Activated T-helper 1 cell treated with anti-CD3 and anti-CD28 coated beads, Interleukin-2, amount 50 U/mL, for 16 hours (primary cell): ENCODE results near the gene TNFAIP1.
A peak's percentile ranks its signal among the peaks of the same experiment; 100 is the strongest.
"Not testable (repeated sequence)": the region's sequence is repeated elsewhere in the genome, so short reads cannot be mapped to it uniquely, and the experiment has no call there.

ENCODE experiments used
- DNase-seq, 2 donors: peaks; one replicate each; pipeline ENCODE4 v3.0.0-alpha.2; 2020; ENCODE audit warnings: low read depth in 1 of 2, low spot score in 1 of 2

Gene TNFAIP1, protein sequence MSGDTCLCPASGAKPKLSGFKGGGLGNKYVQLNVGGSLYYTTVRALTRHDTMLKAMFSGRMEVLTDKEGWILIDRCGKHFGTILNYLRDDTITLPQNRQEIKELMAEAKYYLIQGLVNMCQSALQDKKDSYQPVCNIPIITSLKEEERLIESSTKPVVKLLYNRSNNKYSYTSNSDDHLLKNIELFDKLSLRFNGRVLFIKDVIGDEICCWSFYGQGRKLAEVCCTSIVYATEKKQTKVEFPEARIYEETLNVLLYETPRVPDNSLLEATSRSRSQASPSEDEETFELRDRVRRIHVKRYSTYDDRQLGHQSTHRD

GRCh38 chr17:28335201-28335958 lies at the start of gene TNFAIP1, which contains the start of gene IFT20:
TNFAIP1 (plus strand) TSS chr17:28335761; CDS start chr17:28339522, 3,761 bp downstream.
IFT20 (minus strand) TSS chr17:28335472; CDS start chr17:28331985, 3,487 bp downstream.
- peak; percentile 92 to 97 for DNase-seq

GRCh38 chr17:28285965-28286364 lies 49.6 kb upstream of the TNFAIP1 start:
- no peak for DNase-seq

DNA sequence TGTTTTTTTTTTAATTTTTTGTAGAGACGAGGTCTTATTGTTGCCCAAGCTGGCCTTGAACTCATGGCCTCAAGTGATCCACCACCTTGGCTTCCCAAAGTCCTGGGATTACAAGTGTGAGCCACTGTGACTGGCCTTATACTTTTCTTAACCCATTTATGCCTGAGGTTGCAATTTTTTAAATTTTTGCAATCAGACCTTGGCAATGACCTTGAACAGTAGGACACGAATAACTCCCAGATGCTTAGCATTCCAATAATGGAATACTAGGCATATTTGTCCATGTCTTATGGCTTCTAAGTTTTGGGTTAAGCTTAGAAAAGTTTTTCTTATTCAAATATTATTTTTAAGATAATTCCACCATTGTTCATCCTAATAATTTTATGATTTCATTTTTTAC lies 44.9 kb upstream of the TNFAIP1 start:
- DNase-seq, result no peak

DNA sequence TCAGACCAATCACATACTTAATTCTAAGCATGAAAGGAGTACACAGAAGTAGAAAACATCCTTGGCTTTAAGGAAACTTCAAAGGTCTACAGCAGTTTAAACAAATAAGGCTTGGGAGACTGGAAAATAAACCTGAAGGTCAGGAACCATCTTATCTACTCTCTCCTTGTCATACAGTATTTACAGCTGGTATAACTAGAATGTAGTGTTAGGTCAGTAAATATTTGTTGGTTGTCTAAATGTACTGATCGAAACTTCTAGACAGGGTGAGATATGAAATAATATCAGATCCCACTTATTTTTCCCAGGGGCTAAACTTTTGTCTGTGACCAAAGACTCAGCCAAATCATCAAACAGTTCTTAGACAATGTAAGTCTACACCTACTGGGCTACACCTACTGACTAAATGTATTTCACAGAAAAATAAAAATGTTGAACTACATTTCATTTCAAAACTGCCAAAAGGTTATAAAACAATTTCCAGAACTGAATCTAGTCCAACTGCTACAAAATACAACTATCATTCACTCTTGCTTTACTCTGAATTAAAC lies 43.7 kb upstream of the TNFAIP1 start:
- DNase-seq, result no peak

DNA sequence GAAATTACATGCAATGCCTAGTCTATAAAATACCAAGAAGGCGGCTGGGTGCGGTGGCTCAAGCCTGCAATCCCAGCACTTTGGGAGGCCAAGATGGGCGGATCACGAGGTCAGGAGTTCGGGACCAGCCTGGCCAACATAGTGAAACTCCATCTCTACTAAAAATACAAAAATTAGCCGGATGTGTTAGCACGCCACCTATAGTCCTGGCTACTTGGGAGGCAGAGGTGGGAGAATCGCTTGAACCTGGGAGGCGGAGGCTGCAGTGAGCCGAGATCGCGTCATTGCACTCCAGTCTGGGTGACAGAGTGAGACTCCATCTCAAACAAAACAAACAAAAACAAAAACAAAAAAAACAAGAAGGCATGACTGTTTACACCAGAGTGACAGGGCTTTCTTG lies 42.7 kb upstream of the TNFAIP1 start:
- not testable (repeated sequence) for DNase-seq

GRCh38 chr17:28293994-28294393 lies 41.6 kb upstream of the TNFAIP1 start:
- DNase-seq, result no peak

- no peak for DNase-seq
These were observed 39.6 kb upstream of the TNFAIP1 start for GRCh38 chr17:28295677-28296578.

- DNase-seq, result no peak
These were observed 37.1 kb upstream of the TNFAIP1 start for GRCh38 chr17:28298449-28298848.

DNA sequence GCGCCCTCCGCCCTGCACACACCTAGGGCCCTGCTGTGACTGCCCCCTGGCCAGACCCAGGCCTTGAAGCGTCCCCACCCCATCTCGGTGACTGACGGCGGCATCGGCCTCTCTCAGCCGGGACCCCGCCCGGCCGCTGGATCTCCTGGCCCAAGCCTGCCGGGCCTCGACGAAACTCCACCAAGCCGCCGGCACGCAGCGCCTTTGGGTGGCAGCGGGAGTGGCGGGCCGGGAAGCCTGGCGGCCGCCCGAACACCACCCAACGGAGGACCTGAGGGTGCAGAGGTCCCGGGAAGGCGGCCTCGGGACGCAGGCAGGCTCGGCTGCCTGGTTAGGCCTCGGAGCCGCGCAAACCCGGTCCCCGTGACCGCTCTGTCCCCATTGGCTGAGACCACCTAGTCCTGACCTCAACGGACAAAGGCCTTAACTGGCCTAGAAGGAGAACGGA lies 28.6 kb upstream of the TNFAIP1 start:
- no peak for DNase-seq

GRCh38 chr17:28313841-28314240 lies 21.7 kb upstream of the TNFAIP1 start:
- no peak for DNase-seq

DNA sequence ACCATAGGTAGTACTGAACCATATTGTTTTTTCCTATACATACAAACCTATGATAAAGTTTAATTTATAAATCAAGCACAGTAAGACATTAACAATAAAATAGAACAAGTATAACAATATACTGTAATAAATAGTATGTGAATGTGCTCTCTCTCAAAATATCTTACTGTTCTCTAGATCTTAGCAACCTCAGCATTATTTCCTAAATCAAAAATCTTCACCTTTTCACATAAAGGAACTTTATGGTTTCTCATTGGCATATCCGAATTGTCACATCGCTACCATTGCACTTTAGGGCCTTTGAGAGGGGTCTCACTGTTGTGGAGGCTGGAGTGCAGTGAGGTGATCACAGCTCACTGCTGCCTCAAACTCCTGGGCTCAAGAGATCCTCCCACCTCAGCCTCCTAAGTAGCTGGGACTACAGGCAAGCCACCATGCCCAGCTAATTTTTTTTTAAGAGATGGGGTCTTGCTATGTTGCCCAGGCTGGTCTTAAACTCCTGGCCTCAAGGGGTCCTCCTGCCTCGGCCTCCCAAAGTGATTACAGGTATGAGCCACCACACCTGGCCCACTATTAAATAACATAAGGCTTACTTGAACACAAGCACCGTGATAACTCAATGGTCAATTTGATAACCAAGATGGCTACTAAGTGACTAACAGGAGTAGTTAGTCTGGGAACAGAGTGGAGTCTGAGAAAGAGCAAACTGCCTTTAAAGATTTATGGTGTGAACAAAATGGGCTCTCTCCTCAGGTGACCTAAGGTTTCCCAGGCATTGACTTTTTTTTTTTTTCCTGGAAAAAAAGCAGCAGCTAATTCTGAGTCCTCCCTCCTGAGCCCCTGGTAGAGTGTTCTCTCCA lies 19.5 kb upstream of the TNFAIP1 start:
- no peak for DNase-seq

GRCh38 chr17:28317099-28317965 lies 18.2 kb upstream of the TNFAIP1 start:
- DNase-seq, result no peak

- DNase-seq, result no peak
These were observed 17.4 kb upstream of the TNFAIP1 start for GRCh38 chr17:28317966-28318758.

DNA sequence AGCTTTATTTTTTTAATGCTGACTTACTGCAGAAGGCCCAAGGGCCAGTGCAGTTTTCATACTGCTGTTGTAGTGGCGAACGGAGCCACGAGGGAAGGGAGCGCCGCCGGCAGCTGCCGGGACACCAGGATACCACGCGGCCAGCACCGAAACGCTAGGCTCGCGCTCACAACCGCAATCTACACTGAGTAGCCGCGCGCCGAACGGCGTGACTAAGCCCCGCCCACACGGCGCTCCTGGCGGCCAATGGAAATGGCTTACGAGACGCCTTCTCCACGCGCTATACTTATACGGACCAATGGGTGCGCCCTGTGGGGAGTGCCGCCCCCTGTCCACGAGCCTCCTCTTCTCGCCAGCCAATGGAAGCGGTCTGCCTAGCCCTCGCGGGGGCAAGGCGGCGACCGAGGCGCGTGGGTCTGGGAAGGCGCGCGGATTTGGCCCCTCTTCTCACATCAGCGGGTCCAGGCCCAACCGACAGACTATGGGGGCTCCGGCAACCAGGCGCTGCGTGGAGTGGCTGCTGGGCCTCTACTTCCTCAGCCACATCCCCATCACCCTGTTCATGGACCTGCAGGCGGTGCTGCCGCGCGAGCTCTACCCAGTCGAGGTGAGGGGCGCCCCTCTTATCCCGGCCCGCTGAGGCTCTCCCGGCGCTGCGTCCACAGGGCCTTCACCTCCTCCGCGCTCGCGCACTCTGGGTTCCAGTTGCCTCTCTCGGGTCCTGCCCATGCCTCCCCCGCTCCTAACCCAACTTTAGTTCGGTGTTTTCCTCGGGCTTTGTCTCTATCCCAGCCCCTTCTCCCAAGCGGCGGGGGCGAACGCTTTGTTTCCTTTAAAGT lies 16.6 kb upstream of the TNFAIP1 start, which contains the start of gene TMEM97:
Gene TMEM97, plus strand, starts transcription at position 442 of the 839 bp plus-strand sequence. Its CDS starts 40 bp downstream, at position 482.
- peak; percentile 85 to 90 for DNase-seq

- DNase-seq, result no peak
These were observed 16.0 kb upstream of the TNFAIP1 start for GRCh38 chr17:28319598-28319935.

GRCh38 chr17:28320215-28321061 lies 15.1 kb upstream of the TNFAIP1 start:
- DNase-seq, result no peak
